Loucy (cell line): ENCODE measurements around the gene ZNF248.

Experiments used
- CTCF ChIP-seq: fragments of 200-600 bp; sonication (generic); conservative IDR thresholded peaks from 2 replicates; pipeline ENCODE4 v1.5.1; 2014; ENCODE audit warnings: mild to moderate bottlenecking, antibody characterized with exemption, low read length
- EZH2phosphoT487 ChIP-seq: fragments of 200-600 bp; IDR thresholded peaks from 2 replicates; pipeline ENCODE4 v1.6.1; 2018; ENCODE audit warnings: antibody characterized with exemption, mild to moderate bottlenecking, moderate library complexity, borderline replicate concordance

DNA sequence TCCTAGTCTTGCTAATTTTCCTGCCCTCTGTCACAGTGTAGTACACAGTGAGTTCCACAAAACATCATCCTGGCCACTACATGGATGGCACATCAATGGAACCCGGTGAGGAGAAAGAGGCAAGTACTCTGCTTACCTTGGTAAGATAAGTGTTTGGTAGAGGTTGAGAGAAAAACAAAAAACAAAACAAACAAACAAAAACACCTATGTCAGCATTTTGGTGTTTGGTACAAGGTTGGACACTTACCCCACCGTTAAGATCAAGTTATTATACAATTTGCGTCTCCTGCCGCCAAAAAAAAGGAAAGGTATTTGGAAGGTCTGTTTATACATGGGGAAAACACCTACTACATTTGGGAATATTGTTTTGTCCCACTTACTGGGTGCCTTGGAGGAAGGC lies 72.7 kb downstream of the ZNF248 start:
- no peak for TF ChIP-seq CTCF
- no peak for TF ChIP-seq EZH2phosphoT487
